K562 (cell line): Measurements from ENCODE around the gene ZDHHC22. TPM values are rescaled to one million over a fixed set of nuclear protein-coding genes. Genes with fewer than 3 reads are reported as not detected.

Source experiments
- HBP1 ChIP-seq: fragments of 450-650 bp; formaldehyde crosslinking; IDR thresholded peaks from 2 replicates; pipeline ENCODE4 v1.4.0; 2022; ENCODE audit warnings: missing genetic modification characterization
- HIVEP1 ChIP-seq: fragments of 250-450 bp; sonication (Bioruptor Pico); IDR thresholded peaks from 2 replicates; pipeline ENCODE4 v1.4.0; 2020; ENCODE audit warnings: mild to moderate bottlenecking
- ID3 ChIP-seq, 2 experiments: fragments of 250-450 bp in 1 of 2; fragments of 450-650 bp in 1 of 2; sonication (Bioruptor Pico) in 1 of 2; IDR thresholded peaks; 2 replicates each; pipeline versions ENCODE4 v1.6.1 to v1.8.0; 2016 to 2021; ENCODE audit warnings: mild to moderate bottlenecking in 2 of 2, moderate library complexity in 2 of 2, missing compliant biosample characterization in 1 of 2, missing genetic modification characterization in 1 of 2
- MEF2A ChIP-seq: IDR thresholded peaks from 2 replicates; pipeline ENCODE4 v1.6.1; 2011; ENCODE audit warnings: low read depth, mild to moderate bottlenecking, low read length, moderate library complexity; ENCODE audit not compliant: control insufficient read depth
- MEIS2 ChIP-seq: fragments of 450-650 bp; IDR thresholded peaks from 2 replicates; pipeline ENCODE4 v1.6.1; 2014; ENCODE audit warnings: mild to moderate bottlenecking; ENCODE audit not compliant: partially characterized antibody
- MTF1 ChIP-seq: fragments of 250-450 bp; sonication (Bioruptor Pico); IDR thresholded peaks from 2 replicates; pipeline ENCODE4 v1.9.0; 2021; ENCODE audit warnings: moderate library complexity, mild to moderate bottlenecking, inconsistent platforms, borderline replicate concordance
- RERE ChIP-seq: sonication (generic); formaldehyde crosslinking; IDR thresholded peaks from 2 replicates; pipeline ENCODE4 v1.8.0; 2023; ENCODE audit warnings: missing genetic modification reagents, mild to moderate bottlenecking, borderline replicate concordance
- RFX7 ChIP-seq: fragments of 250-450 bp; sonication (Bioruptor Pico); IDR thresholded peaks from 2 replicates; pipeline ENCODE4 v1.5.1; 2021; ENCODE audit warnings: mild to moderate bottlenecking
- SMAD4 ChIP-seq: fragments of 250-450 bp; sonication (Bioruptor Pico); conservative IDR thresholded peaks from 2 replicates; pipeline ENCODE4 v1.8.0; 2021; ENCODE audit warnings: inconsistent platforms, mild to moderate bottlenecking, moderate library complexity
- SMARCB1 ChIP-seq: IDR thresholded peaks from 2 replicates; pipeline ENCODE4 v1.6.1; 2011; ENCODE audit warnings: improper control_type of control experiment, low read depth; ENCODE audit not compliant: insufficient read length
- SUPT5H ChIP-seq: fragments of 450-650 bp; IDR thresholded peaks from 2 replicates; pipeline ENCODE4 v1.6.1; 2016
- polyA plus RNA-seq, 8 experiments: library from polyadenylated mRNA; depleted of rRNA in 4 of 8; stranded (reverse) in 5 of 8; unstranded in 3 of 8; fragments of >200 nt; fragmentation: Nextera tagmentation in 2 of 8; fragmentation: Illumina TruSeq in 1 of 8; extraction: Ambion mirVana in 2 of 8; extraction: Trizol in 1 of 8; gene quantifications; 2 replicates each; pipeline versions ENCODE4 v1.2.1 to v1.2.3, GENCODE V29; 2011 to 2014; ENCODE audit warnings: inconsistent platforms in 1 of 8, missing spikeins in 1 of 8
- total RNA-seq, 7 experiments: library from RNA; depleted of rRNA in 6 of 7; stranded (reverse); fragments of >200 nt in 6 of 7; fragmentation: Illumina TruSeq in 2 of 7; extraction: Trizol in 2 of 7; gene quantifications; 2 replicates each; pipeline versions ENCODE4 v1.2.1 to v1.2.3, GENCODE V29; 2011 to 2021; ENCODE audit warnings: low replicate concordance in 1 of 7

The ZDHHC22 gene
- total and polyA plus RNA-seq, 9 of the 15 experiments (the other 6 are each of a cell fraction or from before 2014, with no cell fraction given) = not detected

GRCh38 chr14:77189479-77189878 is 47.9 kb upstream of the ZDHHC22 start (continued):
- TF ChIP-seq SMARCB1 = no peak
- TF ChIP-seq RERE (CRISPR knock-in tag) = no peak
- no peak for TF ChIP-seq SMAD4 (CRISPR knock-in tag)
- no peak for TF ChIP-seq MEIS2
- no peak for TF ChIP-seq HIVEP1 (CRISPR knock-in tag)
- TF ChIP-seq MEF2A = no peak
- TF ChIP-seq SUPT5H = no peak
- no peak for TF ChIP-seq ID3 (CRISPR knock-in tag; IDR thresholded peaks at IDR 0.05)
- no peak for TF ChIP-seq ID3 (tag; IDR thresholded peaks at IDR 0.05)
- TF ChIP-seq RFX7 (CRISPR knock-in tag) = no peak
- TF ChIP-seq HBP1 (CRISPR knock-in tag) = no peak
- no peak for TF ChIP-seq MTF1 (CRISPR knock-in tag)
- TF ChIP-seq, all 486 proteins: peak for 0
